Progenitor cell of endocrine pancreas (in vitro differentiated cells): ENCODE data around the gene ARID1B. TPM values are rescaled to one million over a fixed set of nuclear protein-coding genes. Genes with fewer than 3 reads are reported as not detected.

Experiments used
- DNase-seq: peaks from one replicate; pipeline ENCODE4 v3.0.0; 2021; ENCODE audit warnings: low spot score; ENCODE audit not compliant: unreplicated experiment
- H3K27ac Mint-ChIP-seq: 2 replicates; pipeline ENCODE4 v1.8.0; 2021; ENCODE audit warnings: mild to moderate bottlenecking, moderate library complexity, mixed read lengths
- H3K27me3 Mint-ChIP-seq: 2 replicates; pipeline ENCODE4 v1.8.0; 2021; ENCODE audit warnings: mixed read lengths
- H3K36me3 Mint-ChIP-seq: 2 replicates; pipeline ENCODE4 v1.8.0; 2022; ENCODE audit warnings: mixed read lengths; ENCODE audit not compliant: insufficient read depth
- H3K4me1 Mint-ChIP-seq: 2 replicates; pipeline ENCODE4 v1.8.0; 2021; ENCODE audit warnings: low read depth, mixed read lengths
- H3K4me3 Mint-ChIP-seq: 2 replicates; pipeline ENCODE4 v1.8.0; 2021; ENCODE audit warnings: low read depth, mild to moderate bottlenecking, moderate library complexity, mixed read lengths
- H3K9me3 Mint-ChIP-seq: 2 replicates; pipeline ENCODE4 v1.8.0; 2021; ENCODE audit warnings: low read depth, mixed read lengths
- CTCF ChIP-seq: fragments of 200-600 bp; sonication (generic); IDR thresholded peaks from one replicate; pipeline ENCODE4 v1.5.0; 2021; ENCODE audit warnings: antibody characterized with exemption, mild to moderate bottlenecking; ENCODE audit not compliant: unreplicated experiment
- total RNA-seq: library from RNA; stranded (reverse); gene quantifications from 2 replicates; pipeline ENCODE4 v1.2.1, GENCODE V29; 2021

The ARID1B gene
- total RNA-seq, 1 donor from 2014 or later, result 152 TPM

DNA sequence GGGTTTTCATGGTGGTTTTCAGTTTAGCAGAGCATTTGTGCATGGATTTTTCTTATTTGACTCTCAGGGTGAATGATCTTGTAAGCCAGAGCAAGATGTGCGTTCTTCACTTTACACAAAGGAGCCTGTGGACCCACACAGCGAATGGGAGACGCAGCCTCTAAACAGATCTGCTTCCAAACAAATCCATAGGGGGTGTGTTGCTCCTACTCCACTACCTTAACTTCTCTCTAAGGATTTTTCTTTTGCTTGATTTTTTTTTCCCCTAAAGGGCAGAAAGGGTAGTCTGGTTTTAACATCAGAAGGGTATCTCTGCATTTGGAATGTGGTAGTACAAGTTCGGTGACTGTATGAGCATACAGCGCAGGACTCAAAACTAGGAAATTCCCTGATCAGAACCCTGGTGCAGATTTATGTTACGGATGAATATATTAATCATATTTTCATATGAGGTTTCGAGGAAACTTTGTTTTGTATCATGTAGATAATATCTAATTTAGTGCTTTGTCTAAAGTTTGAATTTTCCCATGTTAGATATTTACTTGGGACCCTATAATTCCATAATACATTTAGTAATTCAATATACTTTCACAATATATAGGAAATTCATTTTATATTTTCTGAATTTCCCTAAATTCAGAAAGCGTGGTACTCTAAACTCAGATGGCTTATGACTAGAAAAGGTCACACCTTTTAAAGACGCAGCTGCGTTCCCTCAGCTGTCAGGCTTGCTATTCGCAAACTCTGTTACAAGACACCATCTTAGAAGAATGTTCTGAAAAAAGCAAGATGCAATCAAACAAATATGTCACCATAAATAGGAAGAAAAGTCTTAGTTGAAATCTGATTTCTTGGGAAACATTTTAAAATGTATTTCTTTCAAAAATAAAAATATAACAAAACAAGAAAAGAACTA lies 349.3 kb downstream of the ARID1B start:
- peak overlapping the region; percentile 90 for H3K27ac Mint-ChIP-seq
- H3K4me3 Mint-ChIP-seq, result peak overlapping the region; percentile 40
- no peak for DNase-seq
- peaks cover 25% of the 10 kb centered on the region for H3K4me1 Mint-ChIP-seq
- no peaks in the 10 kb centered on the region for H3K9me3 Mint-ChIP-seq
- H3K36me3 Mint-ChIP-seq, result peaks cover 6% of the 10 kb centered on the region
- TF ChIP-seq CTCF, result no peak
- no peaks in the 10 kb centered on the region for H3K27me3 Mint-ChIP-seq

GRCh38 chr6:157128235-157128775 lies 351.1 kb downstream of the ARID1B start:
- TF ChIP-seq CTCF, result no peak
- Mint-ChIP-seq H3K27ac (peak overlapping the region; percentile 86), H3K36me3 (peaks cover 10% of the 10 kb centered on the region), H3K4me1 (peaks cover 25% of the 10 kb centered on the region), H3K27me3 (no peaks in the 10 kb centered on the region), H3K9me3 (no peaks in the 10 kb centered on the region), H3K4me3 (no peak overlapping the region)
- DNase-seq, result no peak

- peaks cover 17% of the 10 kb centered on the region for H3K36me3 Mint-ChIP-seq
- peak overlapping the region; percentile 5 for H3K27ac Mint-ChIP-seq
- TF ChIP-seq CTCF, result no peak
- DNase-seq, result no peak
- peaks cover 23% of the 10 kb centered on the region for H3K4me1 Mint-ChIP-seq
- H3K4me3 Mint-ChIP-seq, result no peak overlapping the region
- H3K27me3 Mint-ChIP-seq, result no peaks in the 10 kb centered on the region
- no peaks in the 10 kb centered on the region for H3K9me3 Mint-ChIP-seq
Observed at GRCh38 chr6:157131250-157131649, 354.1 kb downstream of the ARID1B start.

GRCh38 chr6:157133856-157134255 lies 356.7 kb downstream of the ARID1B start:
- DNase-seq, result no peak
- no peak overlapping the region for H3K27ac Mint-ChIP-seq
- no peak for TF ChIP-seq CTCF
- no peak overlapping the region for H3K4me3 Mint-ChIP-seq
- H3K4me1 Mint-ChIP-seq, result peaks cover 19% of the 10 kb centered on the region
- no peaks in the 10 kb centered on the region for H3K27me3 Mint-ChIP-seq
- peaks cover 15% of the 10 kb centered on the region for H3K36me3 Mint-ChIP-seq
- no peaks in the 10 kb centered on the region for H3K9me3 Mint-ChIP-seq

- no peak overlapping the region for H3K4me3 Mint-ChIP-seq
- no peaks in the 10 kb centered on the region for H3K9me3 Mint-ChIP-seq
- peaks cover 14% of the 10 kb centered on the region for H3K4me1 Mint-ChIP-seq
- DNase-seq, result no peak
- peak overlapping the region; percentile 59 for H3K27ac Mint-ChIP-seq
- H3K27me3 Mint-ChIP-seq, result no peaks in the 10 kb centered on the region
- TF ChIP-seq CTCF, result no peak
- H3K36me3 Mint-ChIP-seq, result peaks cover 18% of the 10 kb centered on the region
Observed at GRCh38 chr6:157134402-157135047, 357.3 kb downstream of the ARID1B start.
